Adipocyte (in vitro differentiated cells): ENCODE measurements around the gene ANKRD12.
"Not testable (repeated sequence)": the region's sequence is repeated elsewhere in the genome, so short reads cannot be mapped to it uniquely, and the experiment has no call there.

Experiments used
- DNase-seq: peaks from one replicate; pipeline ENCODE4 v3.0.0-alpha.2; 2015; ENCODE audit warnings: low read depth
- H3K27me3 ChIP-seq: replicated peaks from 2 replicates; pipeline ENCODE4 v1.7.0; 2013; ENCODE audit warnings: mild to moderate bottlenecking, low read length, moderate library complexity; ENCODE audit not compliant: control insufficient read depth, insufficient read depth
- H3K36me3 ChIP-seq: 2 replicates; pipeline ENCODE4 v1.7.0; 2013; ENCODE audit warnings: low read length, mild to moderate bottlenecking, moderate library complexity; ENCODE audit not compliant: control insufficient read depth, insufficient read depth, severe bottlenecking
- H3K4me1 ChIP-seq: 2 replicates; pipeline ENCODE4 v1.7.0; 2013; ENCODE audit warnings: mild to moderate bottlenecking, low read length, moderate library complexity; ENCODE audit not compliant: control insufficient read depth, insufficient read depth
- H3K4me3 ChIP-seq: 2 replicates; pipeline ENCODE4 v1.7.0; 2013; ENCODE audit warnings: mild to moderate bottlenecking, low read length, moderate library complexity
- H3K9ac ChIP-seq: 2 replicates; pipeline ENCODE4 v1.7.0; 2013; ENCODE audit warnings: mild to moderate bottlenecking, low read length, moderate library complexity
- H3K9me3 ChIP-seq: 2 replicates; pipeline ENCODE4 v1.7.0; 2013; ENCODE audit warnings: mild to moderate bottlenecking, low read length, moderate library complexity; ENCODE audit not compliant: control insufficient read depth

Gene ANKRD12

GRCh38 chr18:9136315-9137155 lies at the start of gene ANKRD12:
ANKRD12 (plus strand) TSS chr18:9136781; CDS start chr18:9182433, 45,652 bp downstream.
- Histone ChIP-seq H3K4me1 (peaks cover 32% of the 10 kb centered on the region), H3K36me3 (peaks cover 31% of the 10 kb centered on the region), H3K9me3 (no peaks in the 10 kb centered on the region), H3K4me3 (peak within 1 kb of the TSS; percentile 100), H3K27me3 (no peaks in the 10 kb centered on the region), H3K9ac (peak within 1 kb of the TSS; percentile 99)
- peak; percentile 97 for DNase-seq

GRCh38 chr18:9087144-9087543 lies 49.4 kb upstream of the ANKRD12 start:
- no peak for DNase-seq
- no peak overlapping the region for H3K9ac ChIP-seq
- no peaks in the 10 kb centered on the region for H3K4me1 ChIP-seq
- no peak overlapping the region for H3K4me3 ChIP-seq
- no peaks in the 10 kb centered on the region for H3K9me3 ChIP-seq
- no peaks in the 10 kb centered on the region for H3K36me3 ChIP-seq
- no peaks in the 10 kb centered on the region for H3K27me3 ChIP-seq

- Histone ChIP-seq H3K4me1 (peaks cover 6% of the 10 kb centered on the region), H3K4me3 (no peak overlapping the region), H3K36me3 (no peaks in the 10 kb centered on the region), H3K27me3 (no peaks in the 10 kb centered on the region), H3K9ac (no peak overlapping the region), H3K9me3 (no peaks in the 10 kb centered on the region)
- no peak for DNase-seq
These were observed 48.3 kb upstream of the ANKRD12 start for GRCh38 chr18:9088252-9088651.

- H3K4me3 ChIP-seq, H3K9ac ChIP-seq, H3K36me3 ChIP-seq, H3K27me3 ChIP-seq, H3K4me1 ChIP-seq, DNase-seq, H3K9me3 ChIP-seq: not testable (repeated sequence)
These were observed 47.9 kb upstream of the ANKRD12 start for GRCh38 chr18:9088727-9089126.

- H3K9ac ChIP-seq, result no peak overlapping the region
- H3K4me3 ChIP-seq, result no peak overlapping the region
- H3K4me1 ChIP-seq, result peaks cover 20% of the 10 kb centered on the region
- no peaks in the 10 kb centered on the region for H3K27me3 ChIP-seq
- H3K9me3 ChIP-seq, result no peaks in the 10 kb centered on the region
- no peak for DNase-seq
- H3K36me3 ChIP-seq, result no peaks in the 10 kb centered on the region
These were observed 46.0 kb upstream of the ANKRD12 start for GRCh38 chr18:9090578-9090977.

- no peak overlapping the region for H3K4me3 ChIP-seq
- no peak for DNase-seq
- H3K36me3 ChIP-seq, result no peaks in the 10 kb centered on the region
- no peaks in the 10 kb centered on the region for H3K27me3 ChIP-seq
- H3K4me1 ChIP-seq, result peaks cover 20% of the 10 kb centered on the region
- H3K9me3 ChIP-seq, result no peaks in the 10 kb centered on the region
- no peak overlapping the region for H3K9ac ChIP-seq
These were observed 45.5 kb upstream of the ANKRD12 start for GRCh38 chr18:9091066-9091476.

- Histone ChIP-seq H3K4me3 (no peak overlapping the region), H3K9me3 (no peaks in the 10 kb centered on the region), H3K27me3 (no peaks in the 10 kb centered on the region), H3K36me3 (no peaks in the 10 kb centered on the region), H3K4me1 (peaks cover 20% of the 10 kb centered on the region), H3K9ac (no peak overlapping the region)
- DNase-seq, result no peak
These were observed 43.9 kb upstream of the ANKRD12 start for GRCh38 chr18:9092665-9093064.

- H3K4me1 ChIP-seq, result peaks cover 20% of the 10 kb centered on the region
- not testable (repeated sequence) for H3K9me3 ChIP-seq
These were observed 43.5 kb upstream of the ANKRD12 start for GRCh38 chr18:9093109-9093508.

GRCh38 chr18:9094307-9095226 lies 42.0 kb upstream of the ANKRD12 start:
- Histone ChIP-seq H3K36me3 (no peaks in the 10 kb centered on the region), H3K4me1 (peaks cover 20% of the 10 kb centered on the region), H3K4me3 (no peak overlapping the region), H3K9ac (no peak overlapping the region), H3K27me3 (no peaks in the 10 kb centered on the region), H3K9me3 (no peaks in the 10 kb centered on the region)
- DNase-seq, result peak; percentile 79

More at GRCh38 chr18:9093109-9093508, 43.5 kb upstream of the ANKRD12 start:
- H3K4me3 ChIP-seq, DNase-seq, H3K27me3 ChIP-seq, H3K9ac ChIP-seq, H3K36me3 ChIP-seq: not testable (repeated sequence)

GRCh38 chr18:9095297-9096006 lies 41.1 kb upstream of the ANKRD12 start:
- Histone ChIP-seq H3K9ac (no peak overlapping the region), H3K4me1 (peaks cover 20% of the 10 kb centered on the region)

GRCh38 chr18:9096007-9096371 lies 40.6 kb upstream of the ANKRD12 start:
- H3K4me1 ChIP-seq, result peaks cover 23% of the 10 kb centered on the region
- H3K9me3 ChIP-seq, result no peaks in the 10 kb centered on the region
- H3K27me3 ChIP-seq, result no peaks in the 10 kb centered on the region
- no peak overlapping the region for H3K4me3 ChIP-seq
- no peak overlapping the region for H3K9ac ChIP-seq
- no peaks in the 10 kb centered on the region for H3K36me3 ChIP-seq
- no peak for DNase-seq

More at GRCh38 chr18:9095297-9096006, 41.1 kb upstream of the ANKRD12 start:
- no peaks in the 10 kb centered on the region for H3K27me3 ChIP-seq
- H3K4me3 ChIP-seq, result no peak overlapping the region
- no peak for DNase-seq
- no peaks in the 10 kb centered on the region for H3K36me3 ChIP-seq
- H3K9me3 ChIP-seq, result no peaks in the 10 kb centered on the region
